Choroid plexus epithelial cell (primary cell): ENCODE measurements around the gene STXBP3.
"Not testable (repeated sequence)": the region's sequence is repeated elsewhere in the genome, so short reads cannot be mapped to it uniquely, and the experiment has no call there.

ENCODE experiments used
- DNase-seq: peaks from one replicate; pipeline ENCODE4 v3.0.0-alpha.2; 2010; ENCODE audit warnings: low read depth
- H3K4me3 ChIP-seq: 2 replicates; pipeline ENCODE4 v1.5.1; 2011; ENCODE audit warnings: low read depth, mild to moderate bottlenecking, control low read depth, low read length, moderate library complexity
- TF ChIP-seq, protein P1 (sequence below): conservative IDR thresholded peaks from 2 replicates; pipeline ENCODE4 v1.5.1; 2011; ENCODE audit warnings: low read depth, mild to moderate bottlenecking, control low read depth, inconsistent platforms, low read length, moderate library complexity

Gene STXBP3

DNA sequence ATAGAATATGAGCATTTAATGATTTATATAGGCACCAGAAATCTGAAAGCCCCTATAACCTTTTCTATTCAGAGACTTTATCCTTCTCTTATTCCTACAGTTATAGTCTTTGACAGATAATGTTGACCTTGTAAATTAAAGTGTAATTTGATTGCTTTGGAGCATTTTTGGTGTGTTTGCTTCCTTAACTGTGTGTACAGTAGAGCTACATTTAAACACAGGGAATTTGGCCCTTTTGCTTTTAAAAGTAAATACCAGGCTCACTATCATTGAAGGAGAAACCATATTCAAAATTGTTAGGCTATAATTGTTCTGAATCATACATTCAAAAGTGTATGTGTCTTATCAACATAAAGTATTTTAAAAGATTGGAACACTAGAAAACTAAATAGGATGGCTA is 33.0 kb downstream of the STXBP3 start:
- TF ChIP-seq, protein P1, sequence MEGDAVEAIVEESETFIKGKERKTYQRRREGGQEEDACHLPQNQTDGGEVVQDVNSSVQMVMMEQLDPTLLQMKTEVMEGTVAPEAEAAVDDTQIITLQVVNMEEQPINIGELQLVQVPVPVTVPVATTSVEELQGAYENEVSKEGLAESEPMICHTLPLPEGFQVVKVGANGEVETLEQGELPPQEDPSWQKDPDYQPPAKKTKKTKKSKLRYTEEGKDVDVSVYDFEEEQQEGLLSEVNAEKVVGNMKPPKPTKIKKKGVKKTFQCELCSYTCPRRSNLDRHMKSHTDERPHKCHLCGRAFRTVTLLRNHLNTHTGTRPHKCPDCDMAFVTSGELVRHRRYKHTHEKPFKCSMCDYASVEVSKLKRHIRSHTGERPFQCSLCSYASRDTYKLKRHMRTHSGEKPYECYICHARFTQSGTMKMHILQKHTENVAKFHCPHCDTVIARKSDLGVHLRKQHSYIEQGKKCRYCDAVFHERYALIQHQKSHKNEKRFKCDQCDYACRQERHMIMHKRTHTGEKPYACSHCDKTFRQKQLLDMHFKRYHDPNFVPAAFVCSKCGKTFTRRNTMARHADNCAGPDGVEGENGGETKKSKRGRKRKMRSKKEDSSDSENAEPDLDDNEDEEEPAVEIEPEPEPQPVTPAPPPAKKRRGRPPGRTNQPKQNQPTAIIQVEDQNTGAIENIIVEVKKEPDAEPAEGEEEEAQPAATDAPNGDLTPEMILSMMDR = no peak
- DNase-seq = no peak
- H3K4me3 ChIP-seq = no peak overlapping the region

DNA sequence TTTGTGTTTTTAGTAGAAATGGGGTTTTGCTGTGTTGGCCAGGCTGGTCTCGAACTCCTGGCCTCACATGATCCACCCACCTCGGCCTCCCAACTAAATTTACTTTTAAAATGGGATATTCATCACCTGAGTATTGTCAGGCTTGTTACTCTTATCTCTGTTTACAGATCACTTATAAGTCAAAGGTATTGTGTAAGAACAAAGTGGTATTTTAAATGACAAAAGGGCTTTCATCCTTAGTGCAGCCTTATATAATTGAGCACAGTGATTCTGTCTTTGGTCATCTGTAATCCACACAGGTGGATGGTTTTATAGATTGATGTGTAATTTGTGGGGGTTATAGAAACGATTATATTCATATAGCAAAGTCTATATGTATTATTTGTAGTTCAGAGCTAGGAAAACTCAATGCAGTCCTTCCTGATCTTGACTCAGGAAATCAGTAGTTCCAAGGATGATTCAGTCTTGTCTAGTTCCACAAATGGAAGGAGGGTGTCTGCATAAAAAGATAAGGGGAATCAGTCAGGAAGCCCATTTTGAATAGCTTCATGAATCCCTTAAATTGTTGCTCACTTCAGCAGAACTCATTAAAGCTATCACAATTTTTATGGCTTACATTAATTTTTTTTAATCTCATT is 34.6 kb downstream of the STXBP3 start:
- H3K4me3 ChIP-seq = no peak overlapping the region
- TF ChIP-seq, protein P1 = no peak
- DNase-seq = no peak

DNA sequence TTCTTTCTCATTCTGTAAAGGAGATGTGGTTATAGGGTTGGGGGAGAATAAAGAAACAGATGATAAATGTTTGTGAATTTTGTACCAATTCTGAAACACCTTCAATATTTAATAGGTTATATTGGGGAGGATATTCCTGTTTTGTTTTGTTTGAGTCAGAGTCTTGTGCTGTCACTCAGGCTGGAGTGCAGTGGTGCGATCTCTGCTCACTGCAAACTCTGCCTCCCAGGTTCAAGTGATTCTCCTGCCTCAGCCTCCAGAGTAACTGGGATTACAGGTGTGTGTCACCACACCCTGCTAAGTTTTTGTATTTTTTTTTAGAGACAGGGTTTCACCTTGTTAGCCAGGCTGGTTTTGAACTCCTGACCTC is 35.1 kb downstream of the STXBP3 start:
- not testable (repeated sequence) for H3K4me3 ChIP-seq, DNase-seq

DNA sequence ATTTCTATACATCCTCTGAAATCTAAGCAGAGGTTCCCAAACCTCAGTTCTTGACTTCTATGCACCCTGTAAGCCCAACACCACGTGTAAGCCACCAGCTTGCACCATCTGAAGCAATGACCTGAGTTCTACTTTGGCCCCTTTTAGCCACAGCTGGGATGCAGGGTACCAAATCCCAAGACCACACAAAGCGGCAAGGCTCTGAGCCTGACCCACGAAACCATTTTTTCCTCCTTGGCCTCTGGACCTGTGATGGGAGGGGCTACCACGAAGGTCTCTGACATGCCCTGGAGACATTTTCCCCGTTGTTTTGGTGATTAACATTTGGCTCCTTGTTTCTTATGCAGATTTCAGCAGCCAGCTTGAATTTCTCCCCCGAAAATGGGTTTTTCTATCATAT is 38.8 kb downstream of the STXBP3 start:
- H3K4me3 ChIP-seq = no peak overlapping the region
- no peak for DNase-seq

DNA sequence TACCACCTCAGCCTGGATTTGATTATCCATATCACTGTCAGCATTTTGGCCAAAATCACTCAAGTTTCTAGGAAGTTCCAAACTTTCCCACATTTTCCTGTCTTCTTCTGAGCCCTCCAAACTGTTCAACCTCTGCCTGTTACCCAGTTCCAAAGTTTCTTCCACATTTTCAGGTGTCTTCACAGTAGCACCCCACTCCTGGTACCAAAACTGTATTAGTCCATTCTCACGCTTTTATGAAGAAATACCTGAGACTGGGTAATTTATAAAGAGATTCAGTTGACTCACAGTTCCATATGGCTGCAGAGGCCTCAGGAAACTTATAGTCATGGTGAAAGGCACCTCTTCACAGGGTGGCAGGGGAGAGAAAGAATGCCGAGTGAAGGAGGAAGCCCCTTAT is 39.4 kb downstream of the STXBP3 start:
- TF ChIP-seq, protein P1 = no peak
- no peak for DNase-seq
- H3K4me3 ChIP-seq = no peak overlapping the region

More for the DNA sequence above, 38.8 kb downstream of the STXBP3 start:
- TF ChIP-seq, protein P1 = no peak

DNA sequence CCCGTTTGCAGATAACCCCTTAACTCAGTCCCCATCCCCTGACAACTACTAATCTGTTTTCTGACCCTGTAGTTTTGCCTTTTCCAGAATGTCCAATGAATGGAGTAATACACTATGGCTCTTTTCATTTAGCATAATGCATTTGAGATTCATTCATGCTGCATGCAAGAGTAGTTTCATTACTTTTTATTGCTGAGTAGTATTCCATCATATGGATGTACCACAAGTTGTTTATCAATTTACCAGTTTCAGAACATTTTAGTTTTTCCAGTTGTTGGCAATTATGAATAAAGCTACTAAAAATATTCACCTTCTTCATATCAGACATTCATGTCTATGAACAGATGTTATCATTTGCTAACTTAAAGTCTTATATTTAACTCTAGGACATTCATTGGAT is 45.3 kb downstream of the STXBP3 start:
- H3K4me3 ChIP-seq = no peak overlapping the region
- DNase-seq = no peak
- TF ChIP-seq, protein P1 = no peak

DNA sequence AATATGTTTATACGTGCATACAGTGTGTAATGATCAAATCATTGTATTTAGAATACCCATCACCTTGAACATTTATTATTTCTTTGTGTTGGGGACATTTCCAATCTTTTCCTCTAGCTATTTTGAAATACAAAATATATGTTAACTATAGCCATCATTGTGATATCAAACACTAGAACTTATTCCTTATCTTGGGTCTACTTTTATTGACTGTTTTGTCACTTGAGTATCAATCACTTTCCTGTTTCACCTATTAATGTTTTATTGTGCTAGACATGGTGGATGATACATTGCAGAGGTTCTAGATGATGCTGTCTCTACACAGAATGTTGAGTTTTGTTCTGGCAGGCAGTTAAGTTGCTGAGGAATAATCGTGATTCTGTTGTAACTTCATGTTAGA is 45.9 kb downstream of the STXBP3 start:
- H3K4me3 ChIP-seq = no peak overlapping the region
- DNase-seq = no peak
- TF ChIP-seq, protein P1 = no peak

DNA sequence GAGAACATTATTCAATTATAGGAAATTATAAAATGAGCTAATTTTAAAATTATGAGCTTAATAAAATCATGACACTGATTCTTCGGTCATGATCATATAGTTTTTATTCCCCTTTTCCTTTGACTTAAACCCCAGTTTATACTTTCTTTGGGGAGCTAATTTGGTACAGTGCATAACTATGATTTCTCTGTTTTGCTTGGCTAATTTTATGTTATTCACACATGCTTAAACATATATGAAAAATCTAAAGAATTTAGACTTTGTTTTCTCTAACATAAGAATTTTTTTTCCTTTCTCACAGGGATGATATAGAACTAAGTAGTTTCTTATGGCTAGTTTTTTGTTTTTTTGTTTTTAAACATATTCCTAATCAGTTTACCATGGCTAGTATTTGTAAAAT is 52.5 kb downstream of the STXBP3 start:
- DNase-seq = no peak
- TF ChIP-seq, protein P1 = no peak
- no peak overlapping the region for H3K4me3 ChIP-seq
